ENCODE measurements around the gene ZBTB49. TPM values are rescaled to one million over a fixed set of nuclear protein-coding genes. Genes with fewer than 3 reads are reported as not detected.

The ZBTB49 gene
- total RNA-seq, 1 donor = 9.9 TPM

DNA sequence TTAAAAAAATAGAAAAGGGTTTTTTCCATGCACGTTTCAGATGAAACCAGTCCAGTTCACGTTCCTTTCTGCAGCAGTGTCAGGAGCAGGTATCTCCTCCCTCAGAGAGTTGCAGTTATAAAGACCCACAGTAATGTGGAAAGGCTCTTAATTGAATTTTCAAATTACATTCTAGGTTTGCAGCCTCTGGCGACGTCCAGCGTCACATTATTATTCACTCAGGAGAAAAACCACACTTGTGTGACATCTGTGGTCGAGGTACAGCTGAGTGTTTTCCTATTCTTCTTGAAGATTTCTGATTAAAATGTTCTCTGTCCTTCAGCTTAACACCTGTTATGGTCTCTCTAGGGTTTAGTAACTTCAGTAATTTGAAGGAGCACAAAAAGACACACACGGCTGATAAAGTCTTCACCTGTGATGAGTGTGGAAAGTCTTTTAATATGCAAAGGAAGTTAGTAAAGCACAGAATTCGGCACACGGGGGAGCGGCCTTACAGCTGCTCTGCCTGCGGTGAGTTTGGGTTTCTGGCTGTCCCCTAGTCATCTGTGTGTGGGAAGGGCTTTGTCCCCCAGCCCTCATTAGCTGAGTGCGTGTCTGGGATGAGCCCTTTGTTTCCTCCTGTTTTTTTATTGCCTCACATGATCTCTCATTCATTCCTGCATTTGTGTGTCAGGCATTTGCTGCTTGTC lies 25.6 kb downstream of the ZBTB49 start:
- TF ChIP-seq, protein P1, sequence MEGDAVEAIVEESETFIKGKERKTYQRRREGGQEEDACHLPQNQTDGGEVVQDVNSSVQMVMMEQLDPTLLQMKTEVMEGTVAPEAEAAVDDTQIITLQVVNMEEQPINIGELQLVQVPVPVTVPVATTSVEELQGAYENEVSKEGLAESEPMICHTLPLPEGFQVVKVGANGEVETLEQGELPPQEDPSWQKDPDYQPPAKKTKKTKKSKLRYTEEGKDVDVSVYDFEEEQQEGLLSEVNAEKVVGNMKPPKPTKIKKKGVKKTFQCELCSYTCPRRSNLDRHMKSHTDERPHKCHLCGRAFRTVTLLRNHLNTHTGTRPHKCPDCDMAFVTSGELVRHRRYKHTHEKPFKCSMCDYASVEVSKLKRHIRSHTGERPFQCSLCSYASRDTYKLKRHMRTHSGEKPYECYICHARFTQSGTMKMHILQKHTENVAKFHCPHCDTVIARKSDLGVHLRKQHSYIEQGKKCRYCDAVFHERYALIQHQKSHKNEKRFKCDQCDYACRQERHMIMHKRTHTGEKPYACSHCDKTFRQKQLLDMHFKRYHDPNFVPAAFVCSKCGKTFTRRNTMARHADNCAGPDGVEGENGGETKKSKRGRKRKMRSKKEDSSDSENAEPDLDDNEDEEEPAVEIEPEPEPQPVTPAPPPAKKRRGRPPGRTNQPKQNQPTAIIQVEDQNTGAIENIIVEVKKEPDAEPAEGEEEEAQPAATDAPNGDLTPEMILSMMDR (IDR thresholded peaks at IDR 0.05; ENCODE audit: insufficient read depth, low read depth, low read length) = no peak
- DNase-seq (ENCODE audit: low read depth) = no peak

DNA sequence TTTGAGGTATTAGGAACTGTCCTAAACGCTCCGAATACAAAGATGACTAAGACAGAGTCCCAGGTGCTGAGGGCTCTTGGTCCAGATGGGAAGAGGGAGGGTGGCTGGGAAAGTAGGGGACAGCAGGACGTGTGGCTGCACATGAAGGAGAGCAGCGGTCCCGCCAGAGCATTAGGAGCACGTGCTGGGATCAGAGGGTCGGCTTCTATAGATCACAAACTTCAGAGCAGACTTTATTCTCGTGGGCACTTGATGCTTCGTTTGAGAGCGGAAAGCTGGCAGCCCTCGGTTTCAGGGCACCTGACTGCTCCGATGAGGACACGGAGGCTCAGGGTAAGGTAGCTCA lies 26.1 kb downstream of the ZBTB49 start:
- no peak overlapping the region for H3K4me3 ChIP-seq (ENCODE audit: low read depth, low read length)
- TF ChIP-seq, protein P1 (IDR thresholded peaks at IDR 0.05; ENCODE audit: insufficient read depth, low read depth, low read length) = no peak
- no peak for DNase-seq (ENCODE audit: low read depth)

More for the DNA sequence above, 25.6 kb downstream of the ZBTB49 start:
- H3K4me3 ChIP-seq (ENCODE audit: low read depth, low read length) = no peak overlapping the region

DNA sequence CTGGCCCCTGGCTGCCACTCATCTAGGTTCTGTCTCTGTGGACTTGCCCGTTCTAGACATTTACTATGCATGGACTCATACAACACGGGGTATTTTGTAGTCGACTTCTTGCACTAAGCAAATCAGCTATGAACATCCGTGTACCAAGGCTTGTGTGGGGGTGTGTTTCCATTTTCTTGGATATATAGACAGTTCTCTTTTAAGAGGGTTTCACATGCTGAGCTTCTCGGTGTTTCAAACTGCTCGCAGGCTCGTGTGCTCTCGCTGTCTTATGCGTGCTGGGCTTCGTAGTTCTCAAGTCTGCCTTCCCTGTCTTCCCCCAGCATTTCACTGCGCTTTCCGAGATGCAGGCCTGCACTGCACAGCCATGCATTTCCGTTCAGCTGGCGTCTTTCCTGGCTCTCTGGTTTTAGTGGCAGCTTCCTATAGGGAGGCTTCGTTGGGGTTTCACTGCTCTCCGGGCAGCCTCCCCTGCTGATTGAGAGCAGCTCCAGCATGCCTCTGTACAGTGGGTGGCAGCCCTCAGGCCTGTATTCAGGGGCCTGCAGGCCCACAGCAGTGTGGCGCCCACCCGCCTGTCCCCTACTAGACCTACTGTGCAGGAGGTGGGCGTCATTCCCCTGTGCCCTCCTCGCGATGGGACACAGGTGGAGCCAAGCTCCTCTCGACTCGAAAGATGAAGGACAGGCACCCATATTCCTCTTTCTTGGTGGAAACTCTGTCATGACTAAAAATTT lies 27.6 kb downstream of the ZBTB49 start:
- no peak for DNase-seq (ENCODE audit: low read depth)

DNA sequence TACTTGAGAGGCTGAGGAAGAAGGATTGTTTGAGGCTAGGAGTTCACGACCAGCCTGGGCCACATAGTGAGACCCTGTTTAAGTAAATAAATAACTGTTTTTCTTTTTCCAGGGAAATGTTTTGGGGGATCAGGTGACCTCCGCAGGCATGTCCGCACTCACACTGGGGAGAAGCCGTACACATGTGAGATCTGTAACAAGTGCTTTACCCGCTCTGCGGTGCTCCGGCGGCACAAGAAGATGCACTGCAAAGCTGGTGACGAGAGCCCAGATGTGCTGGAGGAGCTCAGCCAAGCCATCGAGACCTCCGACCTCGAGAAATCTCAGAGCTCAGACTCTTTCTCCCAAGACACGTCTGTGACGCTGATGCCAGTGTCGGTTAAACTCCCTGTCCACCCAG lies 30.5 kb downstream of the ZBTB49 start:
- TF ChIP-seq, protein P1 (IDR thresholded peaks at IDR 0.05; ENCODE audit: insufficient read depth, low read depth, low read length) = no peak
- no peak overlapping the region for H3K4me3 ChIP-seq (ENCODE audit: low read depth, low read length)
- no peak for DNase-seq (ENCODE audit: low read depth)

More for the DNA sequence above, 27.6 kb downstream of the ZBTB49 start:
- TF ChIP-seq, protein P1 (IDR thresholded peaks at IDR 0.05; ENCODE audit: insufficient read depth, low read depth, low read length) = no peak
- no peak overlapping the region for H3K4me3 ChIP-seq (ENCODE audit: low read depth, low read length)

DNA sequence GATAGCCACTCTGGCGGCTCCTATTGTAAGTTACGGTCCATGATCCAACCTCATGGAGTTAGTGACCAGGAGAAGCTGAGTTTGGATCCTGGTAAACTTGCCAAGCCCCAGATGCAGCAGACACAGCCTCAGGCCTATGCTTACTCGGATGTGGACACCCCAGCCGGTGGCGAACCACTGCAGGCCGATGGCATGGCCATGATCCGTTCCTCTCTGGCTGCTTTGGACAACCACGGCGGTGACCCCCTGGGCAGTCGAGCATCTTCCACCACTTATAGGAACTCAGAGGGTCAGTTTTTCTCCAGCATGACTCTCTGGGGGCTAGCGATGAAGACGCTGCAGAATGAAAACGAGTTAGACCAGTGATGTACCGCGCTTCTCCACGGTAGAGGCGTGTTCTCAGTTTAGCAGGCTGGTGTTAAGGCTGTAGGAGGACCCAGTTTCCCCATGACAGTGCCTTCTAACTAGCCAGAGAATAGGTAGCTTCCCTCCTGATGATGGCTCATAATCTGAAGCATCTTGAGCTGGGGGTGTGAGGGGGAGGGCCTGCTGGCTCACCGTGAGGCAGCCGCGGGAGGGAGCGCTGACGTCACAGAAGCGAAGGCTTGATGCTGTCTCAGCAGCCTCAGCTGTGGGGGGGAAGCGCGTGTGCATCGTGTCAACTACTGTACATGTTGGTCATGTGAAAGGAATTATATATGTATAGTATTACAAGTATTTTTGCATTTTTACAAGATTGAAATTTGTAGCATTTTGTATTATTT lies 31.1 kb downstream of the ZBTB49 start:
- TF ChIP-seq, protein P1 (IDR thresholded peaks at IDR 0.05; ENCODE audit: insufficient read depth, low read depth, low read length) = no peak
- no peak overlapping the region for H3K4me3 ChIP-seq (ENCODE audit: low read depth, low read length)
- no peak for DNase-seq (ENCODE audit: low read depth)

DNA sequence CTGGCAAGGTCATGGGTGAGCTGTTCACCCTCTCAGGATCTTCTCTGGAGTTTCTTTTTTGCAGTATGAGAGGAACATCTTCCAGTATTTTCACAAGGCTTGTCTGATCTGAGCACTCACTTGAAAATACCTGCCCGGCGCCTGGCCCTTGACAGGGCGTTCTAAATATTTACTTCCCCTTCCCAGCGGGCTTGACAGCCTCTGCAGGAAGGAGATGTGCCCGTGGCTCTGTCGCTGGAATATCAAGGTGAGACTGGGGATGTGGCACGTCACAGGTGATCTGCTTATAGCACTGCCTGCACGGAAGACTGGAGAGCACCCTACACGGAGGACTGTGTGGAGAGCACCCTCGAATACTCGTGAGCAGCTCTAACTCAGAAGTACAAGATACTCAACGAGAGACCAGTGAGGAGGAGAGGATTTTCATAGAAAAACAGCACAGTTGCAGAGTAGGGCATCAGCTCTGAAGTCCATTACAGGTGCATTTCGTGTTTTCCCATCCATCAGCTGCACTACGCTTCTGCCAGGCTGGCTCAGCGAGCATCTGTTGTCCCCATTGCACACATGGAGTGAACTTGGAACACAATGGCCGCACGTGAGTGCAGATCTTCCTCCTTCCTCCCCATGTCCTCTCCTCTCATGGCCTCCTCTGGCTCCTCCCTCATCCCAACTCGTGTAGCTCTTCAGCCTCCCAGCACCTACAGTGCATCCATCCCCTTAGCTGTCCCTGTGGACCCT lies 32.1 kb downstream of the ZBTB49 start:
- no peak for DNase-seq (ENCODE audit: low read depth)
- H3K4me3 ChIP-seq (ENCODE audit: low read depth, low read length) = no peak overlapping the region
- TF ChIP-seq, protein P1 (IDR thresholded peaks at IDR 0.05; ENCODE audit: insufficient read depth, low read depth, low read length) = no peak
